GM18519 (cell line): ENCODE measurements around the gene FOS.
"Not testable (repeated sequence)": the region's sequence is repeated elsewhere in the genome, so short reads cannot be mapped to it uniquely, and the experiment has no call there.

Experiments
- ATAC-seq: cut with Tn5 transposase; IDR thresholded peaks from one replicate; pipeline ENCODE4 v1.9.1; 2021; ENCODE audit warnings: mild to moderate bottlenecking, moderate library complexity; ENCODE audit not compliant: unreplicated experiment, low FRiP score

The FOS gene

GRCh38 chr14:75274899-75275569 lies 3.6 kb upstream of the FOS start:
- no peak for ATAC-seq

GRCh38 chr14:75275598-75275997 lies 3.0 kb upstream of the FOS start:
- no peak for ATAC-seq

- no peak for ATAC-seq
Measured at GRCh38 chr14:75277008-75277814, 1.4 kb upstream of the FOS start.

GRCh38 chr14:75277815-75278421 lies 710 bp upstream of the FOS start:
- no peak for ATAC-seq

GRCh38 chr14:75279153-75279762 lies 630 bp downstream of the FOS start:
- ATAC-seq: no peak

- ATAC-seq: no peak
Measured at GRCh38 chr14:75279763-75280290, 1.2 kb downstream of the FOS start.

GRCh38 chr14:75280291-75280830 lies 1.7 kb downstream of the FOS start:
- no peak for ATAC-seq

GRCh38 chr14:75280831-75281653 lies 2.4 kb downstream of the FOS start:
- no peak for ATAC-seq

- ATAC-seq: no peak
Measured at GRCh38 chr14:75281654-75282019, 3.0 kb downstream of the FOS start.

- no peak for ATAC-seq
Measured at GRCh38 chr14:75282170-75282554, 3.5 kb downstream of the FOS start.

GRCh38 chr14:75282555-75283161 lies 4.0 kb downstream of the FOS start:
- ATAC-seq: not testable (repeated sequence)

- ATAC-seq: no peak
Measured at GRCh38 chr14:75283162-75283832, 4.7 kb downstream of the FOS start.

- no peak for ATAC-seq
Measured at GRCh38 chr14:75283833-75284563, 5.4 kb downstream of the FOS start.

- no peak for ATAC-seq
Measured at GRCh38 chr14:75285331-75285730, 6.7 kb downstream of the FOS start.

- no peak for ATAC-seq
Measured at GRCh38 chr14:75286313-75286712, 7.7 kb downstream of the FOS start.

GRCh38 chr14:75289840-75290388 lies 11.3 kb downstream of the FOS start:
- ATAC-seq: no peak

- ATAC-seq: no peak
Measured at GRCh38 chr14:75290851-75291250, 12.2 kb downstream of the FOS start.

- ATAC-seq: no peak
Measured at GRCh38 chr14:75291331-75291730, 12.7 kb downstream of the FOS start.
